HG03175 (cell line): ENCODE data around the gene TAF3.

ENCODE experiments used
- ATAC-seq: cut with Tn5 transposase; IDR thresholded peaks from one replicate; pipeline ENCODE4 v1.9.1; 2021; ENCODE audit warnings: mild to moderate bottlenecking, moderate library complexity; ENCODE audit not compliant: unreplicated experiment

The TAF3 gene

GRCh38 chr10:8043569-8044306 is 225.4 kb downstream of the TAF3 start:
- ATAC-seq: no peak

GRCh38 chr10:8044331-8044907 is 226.1 kb downstream of the TAF3 start:
- ATAC-seq: no peak

DNA sequence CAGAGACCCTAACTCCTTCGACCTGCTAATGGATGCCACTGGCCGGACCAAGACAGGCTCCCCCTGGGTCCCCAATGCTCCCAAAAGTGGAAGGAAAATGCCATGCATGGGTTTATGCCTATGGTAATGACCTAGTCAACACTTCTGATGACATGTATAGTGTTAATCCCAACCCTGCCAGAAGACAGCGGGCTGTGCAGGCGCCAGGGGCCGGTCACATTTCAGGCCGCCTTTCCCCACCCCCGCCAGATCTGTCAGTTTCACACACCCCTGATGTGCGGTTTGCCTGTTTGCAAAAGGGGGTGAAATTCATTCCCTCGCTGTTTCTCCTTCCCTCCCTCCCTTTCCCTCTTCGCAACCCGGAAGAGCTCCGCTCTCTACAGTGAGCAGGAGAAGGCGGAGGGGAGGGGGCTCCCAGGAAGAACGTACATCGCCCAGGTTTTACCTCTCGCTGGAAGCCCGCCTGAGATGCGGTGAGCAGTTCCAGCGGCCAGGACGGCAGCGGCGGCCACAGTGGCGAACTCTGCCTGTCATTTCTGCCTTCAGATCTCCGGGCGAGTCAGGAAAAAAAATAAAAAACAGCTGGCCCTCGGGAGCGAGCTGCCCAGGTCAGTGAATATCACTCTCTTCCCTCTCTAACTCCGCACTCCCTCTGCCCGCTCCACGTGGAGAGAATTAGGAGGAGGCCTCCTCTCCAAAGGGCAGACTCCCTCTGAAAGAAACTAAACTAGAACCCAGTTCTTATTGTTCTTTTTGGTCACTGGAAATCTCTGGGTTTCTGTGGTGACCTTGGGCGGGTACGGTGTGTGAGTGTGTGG is 226.8 kb downstream of the TAF3 start:
- ATAC-seq: no peak

- ATAC-seq: no peak
These were observed 227.6 kb downstream of the TAF3 start for GRCh38 chr10:8045726-8046494.

DNA sequence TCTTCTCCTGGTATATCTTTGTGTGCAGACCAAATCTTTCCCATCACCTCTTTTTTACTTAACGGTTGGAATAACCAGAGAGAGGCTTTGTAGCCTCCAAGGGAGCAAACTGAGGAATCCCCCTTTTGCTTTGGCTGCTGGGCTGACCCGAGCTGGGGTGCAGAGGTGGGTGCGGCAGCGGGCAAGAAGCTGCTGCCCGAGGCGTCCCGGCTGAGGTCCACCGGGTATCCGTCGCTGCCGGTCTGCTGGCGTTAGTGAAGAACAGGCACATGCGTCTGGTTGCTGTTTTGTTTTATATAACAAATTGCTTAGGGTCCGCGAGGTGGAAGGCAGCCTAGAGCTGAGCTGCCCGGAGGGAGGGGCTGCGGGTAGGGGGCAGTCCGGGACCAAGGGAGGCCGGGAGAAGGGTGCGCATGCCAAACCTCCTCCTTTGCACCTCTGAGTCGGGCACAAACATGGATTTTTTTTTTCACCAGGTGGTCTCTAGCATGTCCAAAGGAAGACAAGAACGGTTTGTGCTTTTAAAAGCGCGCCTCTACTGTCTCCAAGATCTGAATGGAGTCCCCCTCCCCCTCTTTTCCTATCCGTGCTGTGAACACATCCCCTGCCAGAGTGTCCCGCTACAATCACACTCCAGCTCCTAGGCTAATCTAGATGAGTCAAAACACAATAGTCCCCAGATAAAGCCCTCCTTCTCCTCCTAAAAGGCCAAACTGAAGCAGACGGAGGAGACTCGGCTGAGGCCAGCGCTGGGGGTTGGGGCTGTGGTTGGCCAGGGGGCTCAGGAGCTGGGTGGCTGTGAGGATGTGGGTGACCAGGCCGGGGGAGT is 229.4 kb downstream of the TAF3 start:
- ATAC-seq: no peak

- no peak for ATAC-seq
These were observed 230.1 kb downstream of the TAF3 start for GRCh38 chr10:8048281-8049008.

DNA sequence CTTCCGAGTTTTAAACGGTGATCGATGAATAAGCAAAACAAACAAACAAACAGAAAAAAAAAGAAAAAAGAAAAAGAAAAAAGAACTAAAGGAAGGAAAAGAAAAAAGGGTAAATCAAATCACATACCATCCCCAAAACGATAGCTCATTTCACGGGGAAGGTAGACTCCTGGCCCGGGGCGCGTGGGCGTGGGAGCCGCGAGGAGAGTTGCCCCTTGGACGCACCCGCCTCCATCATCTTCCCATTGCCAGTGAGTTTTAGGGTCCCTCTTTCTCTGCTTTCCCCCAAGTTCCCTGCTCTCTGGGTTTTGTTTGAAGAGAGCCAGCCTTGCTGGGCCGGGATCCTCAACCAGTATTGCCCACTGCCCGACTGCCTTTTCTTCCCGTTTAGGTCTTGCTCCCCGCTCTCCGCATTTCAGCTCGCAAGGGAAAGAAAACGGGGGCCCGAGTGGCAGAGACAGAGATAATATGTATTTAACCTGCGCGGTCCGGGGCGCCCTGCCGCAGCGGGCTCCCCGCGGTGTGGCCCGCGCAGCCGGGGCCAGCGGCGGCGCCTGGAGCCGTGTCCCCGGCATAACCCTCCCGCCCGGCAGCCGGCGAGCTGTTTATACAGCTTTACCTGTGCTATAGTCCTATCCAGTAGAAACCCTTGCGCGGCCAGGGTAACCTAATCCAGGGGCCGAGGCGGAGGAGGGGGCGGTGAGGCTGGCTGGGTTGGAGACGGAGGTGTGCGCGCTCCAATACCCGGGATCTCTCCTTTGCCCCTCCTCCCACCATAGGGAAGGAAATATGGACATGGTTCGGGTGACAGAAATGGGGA is 230.9 kb downstream of the TAF3 start:
- no peak for ATAC-seq

- no peak for ATAC-seq
These were observed 231.7 kb downstream of the TAF3 start for GRCh38 chr10:8049865-8050555.

DNA sequence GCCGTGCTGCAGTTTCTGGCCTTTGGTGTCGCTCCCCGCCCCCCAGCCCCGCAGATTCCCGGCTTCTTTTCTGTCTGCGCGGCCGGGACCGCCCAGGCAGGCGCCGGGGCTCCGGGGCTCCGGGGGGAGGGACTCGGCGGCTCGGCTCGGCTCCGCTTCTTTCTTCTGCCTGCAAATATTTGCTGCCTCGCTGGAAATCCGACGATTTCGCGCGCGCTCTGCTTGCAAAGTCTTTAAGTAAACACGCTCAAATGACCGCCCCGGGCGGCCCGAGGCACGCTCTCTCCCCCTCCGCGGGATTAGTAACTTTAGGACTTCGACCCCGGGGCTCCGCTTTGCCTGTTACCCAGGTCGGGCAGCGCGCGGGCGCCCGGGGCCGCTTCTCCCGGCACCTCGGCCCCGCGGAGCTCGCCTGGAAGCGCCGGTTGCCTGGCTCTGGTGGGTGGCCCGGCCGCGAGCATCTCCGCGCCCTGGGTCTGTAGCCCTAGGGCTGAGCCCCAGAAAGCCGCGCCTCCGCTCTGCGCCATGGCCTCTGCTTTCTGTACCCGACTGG is 232.3 kb downstream of the TAF3 start:
- no peak for ATAC-seq

DNA sequence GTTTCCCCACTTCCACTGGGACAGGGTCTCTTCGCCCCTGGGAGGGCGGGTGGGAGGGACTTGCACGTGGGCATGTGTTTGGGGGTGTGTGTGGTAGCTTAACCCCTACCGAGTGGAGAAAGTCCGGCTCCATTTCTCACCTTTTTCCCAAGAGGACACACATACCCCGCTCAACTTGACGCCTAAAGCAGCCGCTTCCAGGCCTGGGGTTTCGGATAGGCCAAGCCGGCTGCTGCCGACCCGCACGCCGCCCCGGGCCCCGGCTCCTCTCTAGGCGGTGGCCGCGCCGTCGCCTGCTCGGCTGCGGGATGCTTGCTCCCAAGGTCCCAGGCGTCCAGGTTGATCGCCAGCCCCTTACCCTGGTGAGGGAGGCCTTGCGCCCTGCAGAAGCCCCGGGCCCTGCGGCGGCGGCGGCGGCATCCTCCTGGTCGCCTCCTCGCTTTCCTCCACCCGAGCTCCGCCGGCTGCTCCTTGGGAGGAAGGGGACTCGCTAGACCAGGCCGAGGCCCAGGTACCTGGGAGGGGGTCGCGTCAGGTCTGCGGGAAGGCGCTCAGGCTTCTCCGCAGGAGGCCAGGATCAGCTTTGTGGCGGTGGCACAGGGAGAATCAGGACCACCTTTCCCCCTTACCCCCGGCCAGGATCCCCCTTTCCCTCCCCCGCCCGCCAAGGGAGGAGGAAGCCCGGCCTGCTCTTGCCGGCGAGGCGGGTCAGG is 233.0 kb downstream of the TAF3 start:
- ATAC-seq: no peak

DNA sequence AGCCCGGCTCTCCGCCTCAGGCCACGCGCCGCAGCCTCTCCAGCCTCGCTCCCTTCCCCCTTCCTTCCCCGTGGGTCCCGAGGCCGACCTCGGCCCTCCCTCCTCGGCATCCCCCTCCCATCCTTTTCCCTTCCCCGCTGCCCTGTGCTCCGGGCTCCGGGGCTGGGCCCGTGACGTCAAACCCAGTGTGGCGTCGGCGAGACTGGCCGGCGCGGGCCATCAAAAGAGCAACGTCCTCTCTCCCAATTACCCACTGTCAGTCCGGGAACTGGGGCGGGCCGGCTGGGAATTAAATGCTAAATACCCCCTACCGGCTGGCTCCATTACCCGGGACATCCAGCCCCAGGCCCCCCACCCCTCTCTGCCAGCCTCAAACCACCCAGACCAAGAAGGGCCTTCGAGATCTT is 233.5 kb downstream of the TAF3 start:
- ATAC-seq: no peak

DNA sequence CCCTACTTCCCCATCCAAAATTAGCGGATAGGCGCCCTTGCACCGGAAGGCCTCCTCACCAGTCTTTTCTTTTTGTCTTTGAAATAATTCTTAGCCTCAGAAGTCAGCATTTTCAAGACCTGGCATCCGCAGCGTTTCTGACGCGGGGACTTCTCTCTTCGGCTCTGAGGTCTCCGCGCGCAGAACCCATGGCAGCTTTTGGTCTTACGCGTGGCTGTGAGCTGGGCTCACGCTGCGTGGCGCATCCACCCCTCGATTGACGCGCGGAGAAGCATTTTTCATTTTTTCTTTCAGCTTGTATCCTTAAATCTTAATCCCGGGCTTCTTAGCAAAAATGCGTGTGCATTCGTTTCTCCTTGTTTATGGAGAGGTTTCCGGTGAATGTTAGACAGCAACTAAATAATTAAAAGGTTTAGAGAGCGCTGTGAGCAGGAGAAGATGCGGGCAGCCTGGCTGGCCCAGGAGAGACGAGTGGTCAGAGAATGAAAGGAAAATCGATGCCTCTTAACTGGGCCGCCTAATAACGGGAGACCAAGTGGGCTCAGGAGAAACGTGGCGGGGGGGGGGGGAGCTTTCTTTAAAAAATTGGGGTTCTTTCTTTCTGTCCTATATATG is 234.1 kb downstream of the TAF3 start:
- no peak for ATAC-seq

GRCh38 chr10:8052956-8053445 is 234.7 kb downstream of the TAF3 start:
- no peak for ATAC-seq

DNA sequence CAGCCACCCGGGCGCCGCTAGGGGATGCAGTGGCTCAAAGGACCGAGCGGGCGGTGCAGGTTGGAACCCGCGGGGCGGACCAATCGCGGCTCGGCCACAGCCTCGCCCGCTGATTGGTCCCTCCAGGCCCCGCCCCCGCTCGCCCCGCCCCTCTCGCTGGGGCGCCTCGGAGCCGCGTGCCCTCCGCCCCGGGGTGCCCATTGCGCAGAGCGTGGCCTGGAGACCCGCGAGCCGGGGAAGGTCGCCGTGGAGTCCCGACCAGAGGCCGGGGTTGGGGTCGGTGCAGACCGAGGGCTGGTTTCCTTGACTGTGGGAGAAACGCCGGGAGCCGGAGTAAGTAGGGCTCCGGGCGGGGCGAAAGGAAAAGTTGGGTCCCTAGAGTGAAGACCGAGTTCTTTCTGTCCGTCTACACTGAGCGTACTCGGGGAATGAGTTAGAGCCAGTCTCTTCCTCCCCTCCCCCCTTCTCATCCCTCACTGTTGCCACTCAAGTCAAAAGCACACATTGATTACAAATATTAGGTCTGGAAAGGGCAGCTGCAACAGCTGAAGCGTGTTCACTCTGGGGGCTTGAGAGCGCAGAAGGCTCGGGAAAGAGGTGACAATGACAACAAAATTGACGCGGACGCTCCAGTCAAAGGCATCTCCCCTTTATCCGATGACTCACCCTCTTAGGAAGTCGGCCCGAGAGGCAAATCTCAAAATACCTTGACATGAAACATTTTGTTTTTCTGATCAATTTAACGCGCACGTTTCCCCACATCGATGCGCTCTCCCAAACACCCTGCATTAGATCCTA is 235.3 kb downstream of the TAF3 start:
- ATAC-seq: peak; percentile 73

DNA sequence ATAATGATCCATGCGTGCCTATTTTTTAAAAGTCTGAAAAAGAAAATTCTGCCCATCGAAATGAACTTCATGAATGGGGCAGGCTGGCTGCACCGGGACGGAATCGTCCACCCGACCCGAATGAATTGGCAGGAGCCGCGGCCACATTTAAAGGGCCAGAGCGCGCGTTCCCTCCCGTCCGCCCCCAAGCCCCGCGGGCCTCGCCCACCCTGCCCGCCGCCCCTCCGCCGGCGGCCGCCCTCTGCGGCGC is 235.9 kb downstream of the TAF3 start:
- ATAC-seq: peak; percentile 6
